GM13976 (cell line): Measurements from ENCODE around the gene CEP70.
"Not testable (repeated sequence)": the region's sequence is repeated elsewhere in the genome, so short reads cannot be mapped to it uniquely, and the experiment has no call there.

ENCODE experiments used
- DNase-seq: peaks from one replicate; pipeline ENCODE4 v3.0.0; 2012; ENCODE audit warnings: low spot score
- in situ Hi-C: fragments of 300-500 bp; cut with MboI; formaldehyde crosslinking; loops from one replicate; pipeline ENCODE4 v1.12.0; 2022; ENCODE audit warnings: low sequenced_read_pairs, mixed read lengths, inconsistent platforms; ENCODE audit not compliant: unreplicated experiment
- TF ChIP-seq, protein P1 (sequence below): IDR thresholded peaks from 2 replicates; pipeline ENCODE4 v1.5.1; 2012; ENCODE audit warnings: borderline replicate concordance, mild to moderate bottlenecking; ENCODE audit not compliant: insufficient read depth; ENCODE audit errors: extremely low read depth, missing control alignments, control extremely low read depth

The CEP70 gene

DNA sequence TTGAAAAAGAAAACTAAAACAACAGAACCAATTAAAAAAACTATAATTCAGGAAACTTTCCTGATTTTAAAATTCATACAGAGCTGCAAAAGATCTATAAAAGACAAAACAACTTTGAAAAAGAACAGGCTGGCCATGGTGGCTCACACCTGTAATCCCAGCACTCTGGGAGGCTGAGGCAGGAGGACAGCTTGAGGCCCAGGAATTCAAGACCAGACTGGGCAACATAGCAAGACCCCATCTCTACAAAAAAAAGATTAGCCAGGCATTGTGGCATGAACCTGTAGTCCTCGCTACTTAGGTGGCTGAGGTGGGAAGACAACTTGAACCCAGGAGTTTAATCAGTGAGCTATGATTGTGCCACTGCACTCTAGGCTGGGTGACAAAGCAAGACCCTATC, 6.7 kb downstream of the CEP70 start:
- TF ChIP-seq, protein P1, sequence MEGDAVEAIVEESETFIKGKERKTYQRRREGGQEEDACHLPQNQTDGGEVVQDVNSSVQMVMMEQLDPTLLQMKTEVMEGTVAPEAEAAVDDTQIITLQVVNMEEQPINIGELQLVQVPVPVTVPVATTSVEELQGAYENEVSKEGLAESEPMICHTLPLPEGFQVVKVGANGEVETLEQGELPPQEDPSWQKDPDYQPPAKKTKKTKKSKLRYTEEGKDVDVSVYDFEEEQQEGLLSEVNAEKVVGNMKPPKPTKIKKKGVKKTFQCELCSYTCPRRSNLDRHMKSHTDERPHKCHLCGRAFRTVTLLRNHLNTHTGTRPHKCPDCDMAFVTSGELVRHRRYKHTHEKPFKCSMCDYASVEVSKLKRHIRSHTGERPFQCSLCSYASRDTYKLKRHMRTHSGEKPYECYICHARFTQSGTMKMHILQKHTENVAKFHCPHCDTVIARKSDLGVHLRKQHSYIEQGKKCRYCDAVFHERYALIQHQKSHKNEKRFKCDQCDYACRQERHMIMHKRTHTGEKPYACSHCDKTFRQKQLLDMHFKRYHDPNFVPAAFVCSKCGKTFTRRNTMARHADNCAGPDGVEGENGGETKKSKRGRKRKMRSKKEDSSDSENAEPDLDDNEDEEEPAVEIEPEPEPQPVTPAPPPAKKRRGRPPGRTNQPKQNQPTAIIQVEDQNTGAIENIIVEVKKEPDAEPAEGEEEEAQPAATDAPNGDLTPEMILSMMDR: no peak
- no peak for DNase-seq
- in situ Hi-C loops: no loop called here

DNA sequence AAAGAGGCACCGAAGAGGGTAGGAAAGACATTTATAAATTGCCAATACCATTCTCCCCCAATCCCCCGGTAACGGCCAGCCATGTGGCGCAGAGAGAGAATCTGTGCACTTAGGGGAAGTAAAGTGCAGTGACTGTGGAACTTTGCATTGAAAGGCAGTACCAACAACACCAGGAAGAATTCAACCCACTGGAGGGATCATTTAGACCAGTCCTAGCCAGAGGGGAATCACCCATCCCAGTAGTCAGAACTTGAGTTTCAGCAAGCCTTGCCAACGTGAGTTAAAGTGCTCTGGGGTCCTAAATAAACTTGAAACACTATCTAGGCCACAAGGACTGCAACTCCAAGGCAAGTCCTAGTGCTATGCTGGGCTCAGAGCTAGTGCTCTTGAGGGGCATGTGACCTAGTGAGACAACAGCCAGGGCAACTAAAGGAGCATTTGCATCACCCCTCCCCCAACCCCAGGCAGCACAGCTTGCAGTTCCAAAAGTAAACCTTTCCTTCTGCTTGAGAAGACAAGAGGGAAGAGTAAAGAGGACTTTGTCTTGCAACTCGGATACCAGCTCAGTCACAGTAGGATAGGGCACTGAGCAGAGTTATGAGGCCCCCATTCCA, 15.0 kb downstream of the CEP70 start:
- DNase-seq: no peak
- in situ Hi-C loops: no loop called here
- TF ChIP-seq, protein P1: no peak

DNA sequence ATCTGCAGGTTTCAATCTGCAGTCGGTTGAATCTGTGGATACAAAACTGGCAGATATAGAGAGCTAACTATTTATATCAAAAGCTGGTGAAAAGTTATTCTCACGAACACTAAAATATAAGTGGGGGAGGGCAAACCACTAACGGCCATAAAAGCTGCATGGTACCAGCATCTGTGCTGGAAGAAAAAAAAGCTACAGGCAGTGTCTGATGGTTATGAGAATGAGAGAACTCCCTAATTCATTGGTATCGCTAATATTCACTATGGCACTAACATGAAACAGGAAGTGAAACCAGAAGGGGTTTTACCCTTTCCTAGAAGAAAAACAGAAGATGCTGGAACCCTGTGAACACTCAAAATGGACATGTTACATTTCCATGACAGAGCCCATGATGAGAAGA, 15.9 kb downstream of the CEP70 start:
- TF ChIP-seq, protein P1: no peak
- DNase-seq: no peak
- in situ Hi-C loops: no loop called here

DNA sequence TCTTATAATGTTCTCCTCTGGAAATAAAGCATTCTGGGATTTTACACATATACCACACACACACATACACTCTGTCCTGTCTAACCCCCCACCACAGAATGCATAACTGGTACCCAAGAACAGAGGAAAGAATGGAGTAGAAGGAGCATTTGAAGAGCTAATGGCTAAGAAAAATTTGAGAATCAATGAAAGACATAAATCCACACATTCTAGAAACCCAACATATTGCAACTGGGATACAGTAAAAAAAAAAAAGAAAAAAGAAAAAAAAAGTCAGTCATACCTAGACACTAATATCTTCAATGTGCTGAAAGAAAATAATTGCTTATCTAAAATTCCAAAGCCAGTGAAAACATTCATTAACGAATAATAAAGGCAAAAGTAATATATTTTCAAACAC, 20.9 kb downstream of the CEP70 start:
- TF ChIP-seq, protein P1: no peak
- DNase-seq: no peak
- in situ Hi-C loops: no loop called here

DNA sequence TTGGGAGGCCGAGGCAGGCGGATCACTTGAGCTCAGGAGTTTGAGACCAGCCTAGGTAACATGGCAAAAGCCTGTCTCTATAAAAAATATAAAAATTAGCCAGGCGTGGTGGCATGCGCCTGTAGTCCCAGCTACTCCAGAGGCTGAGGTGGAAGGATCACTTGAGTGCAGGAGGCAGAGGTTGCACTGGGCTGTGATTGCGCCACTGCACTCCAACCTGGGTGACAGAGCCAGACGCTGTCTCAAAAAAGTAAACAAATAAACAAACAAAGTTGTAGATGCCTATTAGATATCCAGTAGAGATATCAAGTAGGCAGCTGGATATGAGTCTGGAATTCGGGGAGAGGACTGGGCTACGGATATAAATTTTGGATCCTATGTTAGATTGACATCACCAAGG, 24.4 kb downstream of the CEP70 start:
- in situ Hi-C loops, DNase-seq: not testable (repeated sequence)

DNA sequence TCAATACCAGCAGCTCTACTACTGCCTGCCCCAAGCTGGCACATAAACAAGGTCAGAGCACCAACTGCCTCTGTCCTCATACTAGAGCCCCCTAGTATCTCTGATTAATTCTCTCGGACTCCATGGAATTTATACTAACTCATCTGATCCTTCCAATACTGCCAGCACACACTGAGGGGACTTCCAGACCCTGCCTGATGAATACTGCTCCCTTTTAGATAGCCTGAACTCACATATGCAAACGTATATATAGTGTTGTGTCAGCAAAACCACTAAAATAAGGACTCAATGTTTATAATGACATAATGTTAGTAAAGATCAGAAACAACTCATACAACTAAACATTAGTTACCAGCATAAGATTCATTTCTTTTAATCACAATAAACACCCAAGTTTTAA, 25.0 kb downstream of the CEP70 start:
- TF ChIP-seq, protein P1: no peak
- in situ Hi-C loops: no loop called here
- DNase-seq: no peak

DNA sequence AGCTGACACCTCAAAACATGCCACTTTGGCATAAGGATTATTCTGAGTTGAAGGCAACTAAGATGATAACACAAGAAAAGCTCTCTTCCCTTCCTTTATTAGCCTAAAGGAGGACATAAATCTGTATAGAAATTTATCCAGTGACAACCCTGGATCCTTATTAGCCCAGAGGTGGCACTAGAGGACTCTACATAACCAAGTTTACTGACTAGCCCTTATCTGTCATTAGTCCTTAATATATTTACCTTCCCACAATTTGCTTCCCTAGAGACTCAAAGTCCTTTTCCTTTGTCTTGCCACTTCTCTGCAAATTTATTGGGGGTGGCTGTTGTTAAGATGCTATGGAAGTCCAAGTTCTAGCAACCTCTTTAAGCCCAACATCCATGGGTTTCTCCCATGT, 26.7 kb downstream of the CEP70 start:
- TF ChIP-seq, protein P1: no peak
- DNase-seq: no peak
- in situ Hi-C loops: no loop called here

DNA sequence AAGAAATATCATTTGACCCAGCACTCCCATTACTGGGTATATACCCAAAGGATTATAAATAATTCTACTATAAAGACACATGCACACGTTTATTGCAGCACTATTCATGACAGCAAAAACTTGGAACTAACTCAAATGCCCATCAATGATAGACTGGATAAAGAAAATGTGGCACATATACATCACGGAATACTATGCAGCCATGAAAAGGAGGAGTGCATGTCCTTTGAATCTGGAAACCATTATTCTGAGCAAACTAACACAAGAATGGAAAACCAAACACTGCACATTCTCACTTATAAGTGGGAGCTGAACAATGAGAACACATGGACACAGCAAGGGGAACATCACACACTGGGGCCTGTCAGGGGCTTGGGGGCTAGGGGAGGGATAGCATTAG, 27.8 kb downstream of the CEP70 start:
- DNase-seq, in situ Hi-C loops: not testable (repeated sequence)

DNA sequence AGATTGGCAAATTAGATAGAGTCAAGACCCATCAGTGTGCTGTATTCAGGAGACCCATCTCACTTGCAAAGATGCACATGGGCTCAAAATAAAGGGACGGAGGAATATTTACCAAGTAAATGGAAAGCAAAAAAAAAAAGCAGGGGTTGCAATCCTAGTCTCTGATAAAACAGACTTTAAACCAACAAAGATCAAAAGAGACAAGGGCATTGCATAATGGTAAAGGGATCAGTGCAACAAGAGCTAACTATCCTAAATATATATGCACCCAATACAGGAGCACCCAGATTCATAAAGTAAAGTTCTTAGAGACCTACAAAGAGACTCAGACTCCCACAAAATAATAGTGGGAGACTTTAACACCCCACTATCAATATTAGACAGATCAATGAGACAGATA, 31.2 kb downstream of the CEP70 start:
- in situ Hi-C loops, DNase-seq: not testable (repeated sequence)
